ENCODE data around the gene EXOC7.
"Not testable (repeated sequence)": the region's sequence is repeated elsewhere in the genome, so short reads cannot be mapped to it uniquely, and the experiment has no call there.

Gene EXOC7

GRCh38 chr17:76065775-76066174 lies 37.8 kb downstream of the EXOC7 start:
- no peaks in the 10 kb centered on the region for H3K27me3 ChIP-seq (ENCODE audit: control insufficient read depth in 3 of 3, insufficient read depth in 3 of 3, low read depth in 1 of 3, low read length in 3 of 3)
- no peak overlapping the region for H3K9ac ChIP-seq (ENCODE audit: low read depth, low read length, poor library complexity)
- H2BK120ac ChIP-seq (ENCODE audit: low read depth, low read length), result no peak overlapping the region
- no peak for DNase-seq (ENCODE audit: low spot score)
- H2BK12ac ChIP-seq (ENCODE audit: low read length), result no peak overlapping the region
- WGBS, 2 donors (ENCODE audit: extremely low coverage in 2 of 2, insufficient read length in 2 of 2, insufficient replicate concordance in 1 of 2), result no CpG with 5 or more reads among the region's 4 CpGs
- H2AK5ac ChIP-seq (ENCODE audit: low read depth, low read length), result no peak overlapping the region
- H3K9me3 ChIP-seq (replicated peaks in 1 of 2; ENCODE audit: control insufficient read depth in 2 of 2, insufficient read depth in 1 of 2, low read depth in 1 of 2, low read length in 2 of 2), result no peaks in the 10 kb centered on the region
- H4K8ac ChIP-seq (ENCODE audit: low read depth, low read length), result no peak overlapping the region
- H2BK5ac ChIP-seq (ENCODE audit: low read length), result no peak overlapping the region
- H3K4me1 ChIP-seq (ENCODE audit: control insufficient read depth in 2 of 2, insufficient read depth in 1 of 2, low read depth in 1 of 2, low read length in 2 of 2), result peaks cover 0 to 3% of the 10 kb centered on the region in 2 donors
- no peak overlapping the region for H3K4me2 ChIP-seq (ENCODE audit: insufficient read depth, low read length, poor library complexity, severe bottlenecking)
- H3K79me1 ChIP-seq (ENCODE audit: low read depth, low read length), result peaks cover 7% of the 10 kb centered on the region
- no peak overlapping the region for H3K4me3 ChIP-seq (ENCODE audit: low read length in 2 of 2)
- no peak overlapping the region for H4K91ac ChIP-seq (ENCODE audit: low read depth, low read length, poor library complexity)
- no peak overlapping the region for H3K4ac ChIP-seq (ENCODE audit: low read length)
- H3K27ac ChIP-seq (replicated peaks; ENCODE audit: low read length), result no peak overlapping the region
- no peak overlapping the region for H3K23ac ChIP-seq (ENCODE audit: low read depth, low read length, poor library complexity)
- no peak overlapping the region for H2BK15ac ChIP-seq (ENCODE audit: low read length)
- H3K36me3 ChIP-seq (replicated peaks in 1 of 2; ENCODE audit: control insufficient read depth in 2 of 2, insufficient read depth in 2 of 2, low read length in 2 of 2), result peaks cover 33 to 80% of the 10 kb centered on the region in 2 donors
- H2AFZ ChIP-seq (ENCODE audit: low read length), result no peak overlapping the region
- no peak overlapping the region for H3K14ac ChIP-seq (ENCODE audit: low read length)
- no peak overlapping the region for H3K18ac ChIP-seq (ENCODE audit: low read length)

GRCh38 chr17:76063875-76064546 lies 39.6 kb downstream of the EXOC7 start:
- H4K91ac ChIP-seq (ENCODE audit: low read depth, low read length, poor library complexity), result no peak overlapping the region
- no peak overlapping the region for H3K4ac ChIP-seq (ENCODE audit: low read length)
- H2AK5ac ChIP-seq (ENCODE audit: low read depth, low read length), result no peak overlapping the region
- no peak overlapping the region for H3K9ac ChIP-seq (ENCODE audit: low read depth, low read length, poor library complexity)
- DNase-seq (ENCODE audit: low spot score), result no peak
- H3K9me3 ChIP-seq (replicated peaks in 1 of 2; ENCODE audit: control insufficient read depth in 2 of 2, insufficient read depth in 1 of 2, low read depth in 1 of 2, low read length in 2 of 2), result no peaks in the 10 kb centered on the region
- no peak overlapping the region for H3K4me3 ChIP-seq (ENCODE audit: low read length in 2 of 2)
- H4K8ac ChIP-seq (ENCODE audit: low read depth, low read length), result no peak overlapping the region
- no peak overlapping the region for H3K27ac ChIP-seq (replicated peaks; ENCODE audit: low read length)
- H2AFZ ChIP-seq (ENCODE audit: low read length), result no peak overlapping the region
- H2BK120ac ChIP-seq (ENCODE audit: low read depth, low read length), result no peak overlapping the region
- no peak overlapping the region for H2BK12ac ChIP-seq (ENCODE audit: low read length)
- H2BK15ac ChIP-seq (ENCODE audit: low read length), result no peak overlapping the region
- no peak overlapping the region for H3K4me2 ChIP-seq (ENCODE audit: insufficient read depth, low read length, poor library complexity, severe bottlenecking)
- H3K18ac ChIP-seq (ENCODE audit: low read length), result no peak overlapping the region
- no peaks in the 10 kb centered on the region for H3K4me1 ChIP-seq (ENCODE audit: control insufficient read depth in 2 of 2, insufficient read depth in 1 of 2, low read depth in 1 of 2, low read length in 2 of 2)
- no peak overlapping the region for H2BK5ac ChIP-seq (ENCODE audit: low read length)
- no peaks in the 10 kb centered on the region for H3K27me3 ChIP-seq (ENCODE audit: control insufficient read depth in 3 of 3, insufficient read depth in 3 of 3, low read depth in 1 of 3, low read length in 3 of 3)
- H3K36me3 ChIP-seq (replicated peaks in 1 of 2; ENCODE audit: control insufficient read depth in 2 of 2, insufficient read depth in 2 of 2, low read length in 2 of 2), result peaks cover 38 to 92% of the 10 kb centered on the region in 2 donors
- H3K14ac ChIP-seq (ENCODE audit: low read length), result no peak overlapping the region
- H3K23ac ChIP-seq (ENCODE audit: low read depth, low read length, poor library complexity), result no peak overlapping the region
- peaks cover 4% of the 10 kb centered on the region for H3K79me1 ChIP-seq (ENCODE audit: low read depth, low read length)
- WGBS, 2 donors (ENCODE audit: extremely low coverage in 2 of 2, insufficient read length in 2 of 2, insufficient replicate concordance in 1 of 2), result no CpG with 5 or more reads among the region's 15 CpGs

GRCh38 chr17:76058264-76058663 lies 45.3 kb downstream of the EXOC7 start:
- not testable (repeated sequence) for H3K4me3 ChIP-seq (ENCODE audit: low read length in 2 of 2); H2BK15ac ChIP-seq (ENCODE audit: low read length); H3K14ac ChIP-seq (ENCODE audit: low read length); H4K8ac ChIP-seq (ENCODE audit: low read depth, low read length); H2BK5ac ChIP-seq (ENCODE audit: low read length); H3K23ac ChIP-seq (ENCODE audit: low read depth, low read length, poor library complexity); H2AFZ ChIP-seq (ENCODE audit: low read length); H2BK120ac ChIP-seq (ENCODE audit: low read depth, low read length); H2BK12ac ChIP-seq (ENCODE audit: low read length); DNase-seq (ENCODE audit: low spot score); H2AK5ac ChIP-seq (ENCODE audit: low read depth, low read length); H3K4me1 ChIP-seq (ENCODE audit: control insufficient read depth in 2 of 2, insufficient read depth in 1 of 2, low read depth in 1 of 2, low read length in 2 of 2); H4K91ac ChIP-seq (ENCODE audit: low read depth, low read length, poor library complexity); H3K4me2 ChIP-seq (ENCODE audit: insufficient read depth, low read length, poor library complexity, severe bottlenecking); H3K79me1 ChIP-seq (ENCODE audit: low read depth, low read length); H3K4ac ChIP-seq (ENCODE audit: low read length); H3K9ac ChIP-seq (ENCODE audit: low read depth, low read length, poor library complexity); H3K9me3 ChIP-seq (replicated peaks in 1 of 2; ENCODE audit: control insufficient read depth in 2 of 2, insufficient read depth in 1 of 2, low read depth in 1 of 2, low read length in 2 of 2); H3K27ac ChIP-seq (replicated peaks; ENCODE audit: low read length); H3K18ac ChIP-seq (ENCODE audit: low read length); H3K27me3 ChIP-seq (ENCODE audit: control insufficient read depth in 3 of 3, insufficient read depth in 3 of 3, low read depth in 1 of 3, low read length in 3 of 3)
- WGBS, 2 donors (ENCODE audit: extremely low coverage in 2 of 2, insufficient read length in 2 of 2, insufficient replicate concordance in 1 of 2), result no CpG with 5 or more reads among the region's 6 CpGs
- H3K36me3 ChIP-seq (replicated peaks in 1 of 2; ENCODE audit: control insufficient read depth in 2 of 2, insufficient read depth in 2 of 2, low read length in 2 of 2), result peaks cover 41 to 93% of the 10 kb centered on the region in 2 donors

- Histone ChIP-seq H3K23ac (ENCODE audit: low read depth, low read length, poor library complexity) (no peak overlapping the region), H3K27me3 (ENCODE audit: control insufficient read depth in 3 of 3, insufficient read depth in 3 of 3, low read depth in 1 of 3, low read length in 3 of 3) (no peaks in the 10 kb centered on the region), H3K36me3 (replicated peaks in 1 of 2; ENCODE audit: control insufficient read depth in 2 of 2, insufficient read depth in 2 of 2, low read length in 2 of 2) (peaks cover 39 to 93% of the 10 kb centered on the region in 2 donors), H2BK5ac (ENCODE audit: low read length) (no peak overlapping the region), H2BK120ac (ENCODE audit: low read depth, low read length) (no peak overlapping the region), H3K4me3 (ENCODE audit: low read length in 2 of 2) (no peak overlapping the region), H2AFZ (ENCODE audit: low read length) (no peak overlapping the region), H3K4me2 (ENCODE audit: insufficient read depth, low read length, poor library complexity, severe bottlenecking) (no peak overlapping the region), H3K9ac (ENCODE audit: low read depth, low read length, poor library complexity) (no peak overlapping the region), H3K9me3 (replicated peaks in 1 of 2; ENCODE audit: control insufficient read depth in 2 of 2, insufficient read depth in 1 of 2, low read depth in 1 of 2, low read length in 2 of 2) (no peaks in the 10 kb centered on the region), H4K91ac (ENCODE audit: low read depth, low read length, poor library complexity) (no peak overlapping the region), H3K79me1 (ENCODE audit: low read depth, low read length) (no peaks in the 10 kb centered on the region), H4K8ac (ENCODE audit: low read depth, low read length) (no peak overlapping the region), H3K4me1 (ENCODE audit: control insufficient read depth in 2 of 2, insufficient read depth in 1 of 2, low read depth in 1 of 2, low read length in 2 of 2) (no peaks in the 10 kb centered on the region), H2BK15ac (ENCODE audit: low read length) (no peak overlapping the region), H3K27ac (replicated peaks; ENCODE audit: low read length) (no peak overlapping the region), H3K18ac (ENCODE audit: low read length) (no peak overlapping the region), H3K14ac (ENCODE audit: low read length) (no peak overlapping the region), H2BK12ac (ENCODE audit: low read length) (no peak overlapping the region), H3K4ac (ENCODE audit: low read length) (no peak overlapping the region), H2AK5ac (ENCODE audit: low read depth, low read length) (no peak overlapping the region)
- DNase-seq (ENCODE audit: low spot score), result no peak
- WGBS, 2 donors (ENCODE audit: extremely low coverage in 2 of 2, insufficient read length in 2 of 2, insufficient replicate concordance in 1 of 2), result no CpG with 5 or more reads among the region's 3 CpGs
Measured at GRCh38 chr17:76056882-76057281, 46.7 kb downstream of the EXOC7 start.

Measured in neuronal stem cell (in vitro differentiated cells).